VCaP (cell line): Measurements from ENCODE around the gene STK35.
A peak's percentile ranks its signal among the peaks of the same experiment; 100 is the strongest.

Source experiments
- H3K27ac ChIP-seq: fragments of 450-650 bp; 2 replicates; pipeline ENCODE4 v1.5.1; 2017
- CTCF ChIP-seq: fragments of 450-650 bp; conservative IDR thresholded peaks from 2 replicates; pipeline ENCODE4 v1.5.1; 2017; ENCODE audit warnings: mild to moderate bottlenecking, moderate library complexity

The STK35 gene

GRCh38 chr20:2101057-2101864 lies at the start of gene STK35:
Gene STK35, plus strand, starts transcription at chr20:2101827. Its CDS starts 55 bp downstream, at chr20:2101882.
- no peak for TF ChIP-seq CTCF
- peak within 1 kb of the TSS; percentile 99 for H3K27ac ChIP-seq

GRCh38 chr20:2051946-2052345 lies 49.7 kb upstream of the STK35 start:
- no peak overlapping the region for H3K27ac ChIP-seq
- no peak for TF ChIP-seq CTCF

- TF ChIP-seq CTCF = no peak
- H3K27ac ChIP-seq = no peak overlapping the region
Observed at GRCh38 chr20:2052741-2053140, 48.9 kb upstream of the STK35 start.

- no peak overlapping the region for H3K27ac ChIP-seq
- TF ChIP-seq CTCF = no peak
Observed at GRCh38 chr20:2053615-2054014, 48.0 kb upstream of the STK35 start.

- no peak for TF ChIP-seq CTCF
- no peak overlapping the region for H3K27ac ChIP-seq
Observed at GRCh38 chr20:2054911-2055310, 46.7 kb upstream of the STK35 start.

- no peak for TF ChIP-seq CTCF
- no peak overlapping the region for H3K27ac ChIP-seq
Observed at GRCh38 chr20:2059411-2059810, 42.2 kb upstream of the STK35 start.

- TF ChIP-seq CTCF = no peak
- H3K27ac ChIP-seq = no peak overlapping the region
Observed at GRCh38 chr20:2065099-2065498, 36.5 kb upstream of the STK35 start.
